GM18951 (cell line): ENCODE data around the gene TM4SF5.
A peak's percentile ranks its signal among the peaks of the same experiment; 100 is the strongest.

Experiments
- POLR2A ChIP-seq: IDR thresholded peaks from 4 replicates; pipeline ENCODE4 v1.6.1; 2011; ENCODE audit warnings: mild to moderate bottlenecking; ENCODE audit not compliant: insufficient read length, insufficient read depth; ENCODE audit errors: extremely low read depth
- in situ Hi-C: fragments of 300-500 bp; cut with MboI; formaldehyde crosslinking; loops from one replicate; pipeline ENCODE4 v1.12.0; 2022; ENCODE audit warnings: low sequenced_read_pairs, mixed read lengths, inconsistent platforms; ENCODE audit not compliant: unreplicated experiment

The TM4SF5 gene

GRCh38 chr17:4789951-4790704 lies 18.4 kb downstream of the TM4SF5 start:
- in situ Hi-C loops = no loop called here
- TF ChIP-seq POLR2A = peak; percentile 80

GRCh38 chr17:4790705-4791088 lies 19.0 kb downstream of the TM4SF5 start:
- TF ChIP-seq POLR2A = no peak
- in situ Hi-C loops = no loop called here

- TF ChIP-seq POLR2A = no peak
- in situ Hi-C loops = no loop called here
These were observed 23.5 kb downstream of the TM4SF5 start for GRCh38 chr17:4795168-4795567.

GRCh38 chr17:4796552-4796920 lies 24.9 kb downstream of the TM4SF5 start:
- in situ Hi-C loops = no loop called here
- TF ChIP-seq POLR2A = no peak

GRCh38 chr17:4800462-4801196 lies 28.9 kb downstream of the TM4SF5 start:
- in situ Hi-C loops = no loop called here
- no peak for TF ChIP-seq POLR2A

GRCh38 chr17:4802228-4802627 lies 30.5 kb downstream of the TM4SF5 start, which contains the start of gene C17orf114:
TSS of gene C17orf114 (minus strand) at chr17:4802328.
- in situ Hi-C loops = no loop called here
- no peak for TF ChIP-seq POLR2A

- in situ Hi-C loops = no loop called here
- no peak for TF ChIP-seq POLR2A
These were observed 34.7 kb downstream of the TM4SF5 start for GRCh38 chr17:4806456-4806776.

GRCh38 chr17:4806777-4807604 lies 35.3 kb downstream of the TM4SF5 start, which contains the start of gene PLD2:
TSS of gene PLD2 (plus strand) at chr17:4807152. CDS start at chr17:4807773, 621 bp downstream.
- TF ChIP-seq POLR2A = peak; percentile 77
- in situ Hi-C loops = no loop called here

GRCh38 chr17:4807605-4808377 lies 36.1 kb downstream of the TM4SF5 start:
- in situ Hi-C loops = no loop called here
- no peak for TF ChIP-seq POLR2A

GRCh38 chr17:4808378-4808767 lies 36.7 kb downstream of the TM4SF5 start:
- in situ Hi-C loops = no loop called here
- no peak for TF ChIP-seq POLR2A

- in situ Hi-C loops = no loop called here
These were observed 39.1 kb downstream of the TM4SF5 start for GRCh38 chr17:4810696-4811290.

GRCh38 chr17:4811471-4811870 lies 39.8 kb downstream of the TM4SF5 start:
- TF ChIP-seq POLR2A = no peak
- in situ Hi-C loops = no loop called here

More at GRCh38 chr17:4810696-4811290, 39.1 kb downstream of the TM4SF5 start:
- TF ChIP-seq POLR2A = no peak
